ENCODE measurements around the gene TMEM98. TPM values are rescaled to one million over a fixed set of nuclear protein-coding genes. Genes with fewer than 3 reads are reported as not detected.

The TMEM98 gene
- total and polyA plus RNA-seq, 2 of the 8 experiments (the other 6 are each of a cell fraction or from before 2014, with no cell fraction given) = 86.1 to 232 TPM

DNA sequence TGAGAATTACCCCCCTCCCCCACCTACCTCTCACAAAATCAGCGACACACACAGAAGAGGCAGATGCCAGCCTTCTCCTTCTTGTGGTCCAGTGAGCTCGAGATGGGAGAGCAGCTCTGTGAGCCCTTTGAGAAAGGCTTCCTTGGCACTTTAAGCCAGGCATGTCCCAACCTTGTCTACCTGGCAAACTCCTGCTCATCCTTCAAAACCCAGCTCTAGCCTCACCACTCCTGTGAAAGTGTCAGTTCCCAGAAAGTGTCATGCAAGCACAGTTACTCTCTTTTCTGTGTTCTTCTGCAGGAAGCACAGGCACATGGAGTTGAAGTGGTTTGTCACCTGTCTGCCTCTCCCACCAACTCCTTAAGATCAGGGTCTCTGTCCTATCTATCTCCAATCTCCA is 1.6 kb downstream of the TMEM98 start:
- H4K91ac ChIP-seq (replicated peaks; ENCODE audit: insufficient read length, low read length) = peak overlapping the region; percentile 9
- H2BK12ac ChIP-seq (ENCODE audit: low read depth, low read length) = peak overlapping the region; percentile 100
- peak overlapping the region; percentile 65 to 98 (median 87); a peak in 6 of 8 replicates for H3K4me3 ChIP-seq (ENCODE audit: extremely low read depth in 1 of 4, insufficient read depth in 2 of 4, low read depth in 3 of 4, low read length in 4 of 4)
- H3K36me3 ChIP-seq (ENCODE audit: control insufficient read depth in 2 of 4, insufficient read depth in 4 of 4, low read length in 3 of 4) = peaks cover 2 to 26% (median 17%) of the 10 kb centered on the region in 4 experiments; a peak in 7 of 8 replicates
- no peaks in the 10 kb centered on the region for H3K9me3 ChIP-seq (ENCODE audit: insufficient read depth in 2 of 2, low read depth in 1 of 2, low read length in 1 of 2)
- no peak for FAIRE-seq
- no peak overlapping the region for H3K9ac ChIP-seq (replicated peaks in 1 of 4; ENCODE audit: extremely low read depth in 1 of 4, low read depth in 3 of 4, low read length in 3 of 4)
- no peak overlapping the region for H4K8ac ChIP-seq (ENCODE audit: extremely low read depth, insufficient read depth, low read length)
- H3K56ac ChIP-seq (replicated peaks; ENCODE audit: insufficient read length, low read depth, low read length) = no peak overlapping the region
- ChIA-PET POLR2A (ENCODE audit: partially characterized antibody) (interaction anchor here (0.9 to 1.4 kb wide), 5 partner anchors 10 to 53 kb away, joined by 3 to 7 read pairs (median 5); partner anchors contain the start of gene MYO1D), CTCF (ENCODE audit: partially characterized antibody) (interaction anchor here (0.9 to 4.8 kb wide), 7 partner anchors 9 to 147 kb away, joined by 3 to 43 read pairs (median 3); no protein-coding TSS in a partner anchor)
- H3K18ac ChIP-seq (ENCODE audit: extremely low read depth, low read length) = no peak overlapping the region
- WGBS, 2 experiments (ENCODE audit: extremely low coverage in 1 of 2, insufficient coverage in 1 of 2, insufficient read length in 1 of 2, insufficient replicate concordance in 2 of 2, low coverage in 1 of 2, low lambda C conversion rate in 2 of 2, missing lambda C conversion rate in 1 of 2) = 29% methylated on average over 2 of the region's 2 CpGs; no CpG with 5 or more reads in 1 of the 2 experiments
- peaks cover 0 to 2% of the 10 kb centered on the region in 2 experiments for H4K20me1 ChIP-seq (replicated peaks in 1 of 2; ENCODE audit: control insufficient read depth in 1 of 2, insufficient read depth in 2 of 2, low read length in 2 of 2)
- H3K4ac ChIP-seq (replicated peaks; ENCODE audit: insufficient read length, low read depth, low read length) = no peak overlapping the region
- H3K27ac ChIP-seq (ENCODE audit: low read depth, low read length) = no peak overlapping the region
- H2BK20ac ChIP-seq (ENCODE audit: low read length) = no peak overlapping the region
- H2BK120ac ChIP-seq (replicated peaks; ENCODE audit: low read depth, low read length) = no peak overlapping the region
- H3K4me1 ChIP-seq (replicated peaks in 1 of 4; ENCODE audit: control insufficient read depth in 3 of 4, insufficient read depth in 4 of 4, low read length in 3 of 4) = peaks cover 4 to 22% (median 16%) of the 10 kb centered on the region in 4 experiments; a peak in 6 of 7 replicates
- H2BK5ac ChIP-seq (ENCODE audit: low read depth, low read length) = 0 out of 2 replicates have a peak overlapping the region, but pooled peaks have one; percentile 3
- H3K23me2 ChIP-seq (ENCODE audit: low read depth, low read length) = peaks cover 17% of the 10 kb centered on the region
- H3K14ac ChIP-seq (ENCODE audit: insufficient read length) = no peak overlapping the region
- DNase-seq (ENCODE audit: low read depth in 1 of 2, low spot score in 2 of 2) = no peak
- H3K27me3 ChIP-seq (replicated peaks in 1 of 4; ENCODE audit: control insufficient read depth in 3 of 4, extremely low read depth in 1 of 4, insufficient read depth in 3 of 4, low read length in 3 of 4) = peaks cover 0 to 7% (median 6%) of the 10 kb centered on the region in 4 experiments; a peak in 3 of 7 replicates
- no peak overlapping the region for H4K5ac ChIP-seq (ENCODE audit: insufficient read length, low read depth, low read length)
- H2BK15ac ChIP-seq (ENCODE audit: low read length) = peak overlapping the region; percentile 98; the same call in 1 of the 2 replicates
- H3K23ac ChIP-seq (ENCODE audit: insufficient read length) = no peak overlapping the region
- H2AFZ ChIP-seq (ENCODE audit: low read length) = no peak overlapping the region
- peaks cover 8% of the 10 kb centered on the region for H3K79me1 ChIP-seq (ENCODE audit: low read depth, low read length)
- peak overlapping the region; percentile 62 to 100 for H3K4me2 ChIP-seq (ENCODE audit: insufficient read depth in 1 of 2, low read depth in 2 of 2, low read length in 2 of 2)
- peaks cover 4 to 15% of the 10 kb centered on the region in 2 experiments for H3K79me2 ChIP-seq (ENCODE audit: control insufficient read depth in 1 of 2, insufficient read depth in 2 of 2, low read length in 2 of 2)
- H2AK5ac ChIP-seq (ENCODE audit: low read depth, low read length) = no peak overlapping the region
- TF ChIP-seq SIN3A (conservative IDR thresholded peaks at IDR 0.05 in 1 of 2, IDR thresholded peaks at IDR 0.05 in 1 of 2; ENCODE audit: low read depth in 1 of 2, low read length in 2 of 2) = no peak
- TF ChIP-seq JUND (IDR thresholded peaks at IDR 0.05; ENCODE audit: low read length) = no peak
- TF ChIP-seq SUZ12 (IDR thresholded peaks at IDR 0.05; ENCODE audit: low read length) = no peak
- no peak for TF ChIP-seq TAF7 (optimal IDR thresholded peaks at IDR 0.05; ENCODE audit: borderline replicate concordance, low read depth, low read length)
- TF ChIP-seq CTBP2 (IDR thresholded peaks at IDR 0.05; ENCODE audit: borderline replicate concordance, insufficient read depth, insufficient read length, low read length) = no peak
- no peak for TF ChIP-seq RXRA (IDR thresholded peaks at IDR 0.05; ENCODE audit: insufficient read depth, low read depth, low read length)
- TF ChIP-seq CHD1 (IDR thresholded peaks at IDR 0.05; ENCODE audit: low read depth, low read length) = no peak
- TF ChIP-seq CREB1 (IDR thresholded peaks at IDR 0.05) = no peak
- TF ChIP-seq SIRT6 (IDR thresholded peaks at IDR 0.05; ENCODE audit: low read length) = no peak
- TF ChIP-seq POLR2AphosphoS5 (IDR thresholded peaks at IDR 0.05; ENCODE audit: low read depth, low read length) = no peak
- TF ChIP-seq BRCA1 (IDR thresholded peaks at IDR 0.05; ENCODE audit: low read depth, low read length) = no peak
- TF ChIP-seq NRF1 (IDR thresholded peaks at IDR 0.05; ENCODE audit: low read depth, low read length) = no peak
